Measurements from ENCODE around the gene CTTNBP2. TPM values are rescaled to one million over a fixed set of nuclear protein-coding genes. Genes with fewer than 3 reads are reported as not detected.

CTTNBP2 gene
- polyA plus RNA-seq, 2 of the 4 experiments (the other 2 are of a cell fraction), result 0.18 to 0.25 TPM

GRCh38 chr7:117874191-117874700 is 1.0 kb upstream of the CTTNBP2 start:
- WGBS (ENCODE audit: missing lambda C conversion rate), result 69% methylated on average over 7 of the region's 7 CpGs
- H3K9me3 ChIP-seq, result no peaks in the 10 kb centered on the region
- H3K4me3 ChIP-seq, result no peak overlapping the region; the same call in 1 of the 3 replicates
- TF ChIP-seq ZC3H11A (IDR thresholded peaks at IDR 0.05) (no peak), RCOR1 (IDR thresholded peaks at IDR 0.05; ENCODE audit: low read depth, low read length) (no peak), EP300 (IDR thresholded peaks at IDR 0.05) (no peak), ELK1 (IDR thresholded peaks at IDR 0.05; ENCODE audit: low read depth, low read length) (no peak), NPAS2 (CRISPR knock-in tag; IDR thresholded peaks at IDR 0.05; ENCODE audit: borderline replicate concordance) (no peak), JUN (IDR thresholded peaks at IDR 0.05) (no peak), RAD21 (conservative IDR thresholded peaks at IDR 0.05 in 1 of 2, IDR thresholded peaks at IDR 0.05 in 1 of 2) (no peak), USF2 (IDR thresholded peaks at IDR 0.05) (no peak), RNF2 (IDR thresholded peaks at IDR 0.05; ENCODE audit: borderline replicate concordance, low read depth) (no peak; the same call in 1 of the 2 replicates), E2F6 (IDR thresholded peaks at IDR 0.05; ENCODE audit: borderline replicate concordance, low read depth) (no peak), HES2 (IDR thresholded peaks at IDR 0.05) (no peak), HEYL (CRISPR knock-in tag; IDR thresholded peaks at IDR 0.05) (no peak), FOSL2 (IDR thresholded peaks at IDR 0.05) (no peak), FOSL2 (CRISPR knock-in tag; IDR thresholded peaks at IDR 0.05) (no peak), PBX3 (IDR thresholded peaks at IDR 0.05) (no peak), EHF (CRISPR knock-in tag; IDR thresholded peaks at IDR 0.05) (no peak), POLR2AphosphoS2 (conservative IDR thresholded peaks at IDR 0.05; ENCODE audit: low read length) (no peak), CEBPB (IDR thresholded peaks at IDR 0.05) (no peak)
- peaks cover 13% of the 10 kb centered on the region for H3K4me1 ChIP-seq
- CTCF ChIA-PET, result no interaction called here
- no peak for DNase-seq (ENCODE audit: low read depth in 1 of 2, low spot score in 1 of 2)
- no peak for ATAC-seq
- POLR2A ChIA-PET, result no interaction called here
- FAIRE-seq, result no peak
- peak overlapping the region; percentile 89 for H3K4me2 ChIP-seq
- H3K27ac ChIP-seq, result no peak overlapping the region

- ChIA-PET POLR2A (no interaction called here), CTCF (interaction anchor here (0.5 to 1.1 kb wide), 3 partner anchors 15 to 77 kb away, joined by 3 read pairs; no protein-coding TSS in a partner anchor)
- peaks cover 13% of the 10 kb centered on the region for H3K4me1 ChIP-seq
- H3K27ac ChIP-seq, result peak overlapping the region in 1 of 2 experiments; percentile 69; a peak in 4 of 6 replicates
- peak overlapping the region; percentile 89 for H3K4me2 ChIP-seq
- FAIRE-seq (no peak), ATAC-seq (peak; percentile 72 to 76), DNase-seq (ENCODE audit: low read depth in 1 of 2, low spot score in 1 of 2) (no peak)
- H3K4me3 ChIP-seq, result peak overlapping the region; percentile 56
- WGBS (ENCODE audit: missing lambda C conversion rate), result 9% methylated on average over 31 of the region's 57 CpGs
- no peaks in the 10 kb centered on the region for H3K9me3 ChIP-seq
- no peak for TF ChIP-seq CBX8 (IDR thresholded peaks at IDR 0.05)
- 0 out of 2 replicates have a peak, but pooled peaks have one; percentile 14 for TF ChIP-seq RNF2 (IDR thresholded peaks at IDR 0.05; ENCODE audit: borderline replicate concordance, low read depth)
Measured at GRCh38 chr7:117872561-117873309, 506 bp downstream of the CTTNBP2 start.

Measured in A549 (cell line).